Cardiac septum (tissue), 1 donor: Measurements from ENCODE around the gene C9orf50. TPM values are rescaled to one million over a fixed set of nuclear protein-coding genes. Genes with fewer than 3 reads are reported as not detected.
"Not testable (repeated sequence)": the region's sequence is repeated elsewhere in the genome, so short reads cannot be mapped to it uniquely, and the experiment has no call there.

Experiments used
- DNase-seq: peaks from one replicate; pipeline ENCODE4 v3.0.0-alpha.2; 2020; ENCODE audit warnings: low spot score
- intact Hi-C: fragments of 100-400 bp; cut with DNase I; formaldehyde crosslinking; loops from one replicate; pipeline ENCODE4 v1.14.0; 2022
- total RNA-seq: library from RNA; stranded (reverse); fragmentation: NEBNext Ultra II Directional; extraction: Animal tissue kit (Norgen Biotek cat#: 25700); gene quantifications from one replicate; pipeline ENCODE4 v1.2.1, GENCODE V29; 2021
- donor health status: DM: no; HTN: no; CAD: no.

The C9orf50 gene
- total RNA-seq, 1 donor from 2014 or later = 0.22 TPM

DNA sequence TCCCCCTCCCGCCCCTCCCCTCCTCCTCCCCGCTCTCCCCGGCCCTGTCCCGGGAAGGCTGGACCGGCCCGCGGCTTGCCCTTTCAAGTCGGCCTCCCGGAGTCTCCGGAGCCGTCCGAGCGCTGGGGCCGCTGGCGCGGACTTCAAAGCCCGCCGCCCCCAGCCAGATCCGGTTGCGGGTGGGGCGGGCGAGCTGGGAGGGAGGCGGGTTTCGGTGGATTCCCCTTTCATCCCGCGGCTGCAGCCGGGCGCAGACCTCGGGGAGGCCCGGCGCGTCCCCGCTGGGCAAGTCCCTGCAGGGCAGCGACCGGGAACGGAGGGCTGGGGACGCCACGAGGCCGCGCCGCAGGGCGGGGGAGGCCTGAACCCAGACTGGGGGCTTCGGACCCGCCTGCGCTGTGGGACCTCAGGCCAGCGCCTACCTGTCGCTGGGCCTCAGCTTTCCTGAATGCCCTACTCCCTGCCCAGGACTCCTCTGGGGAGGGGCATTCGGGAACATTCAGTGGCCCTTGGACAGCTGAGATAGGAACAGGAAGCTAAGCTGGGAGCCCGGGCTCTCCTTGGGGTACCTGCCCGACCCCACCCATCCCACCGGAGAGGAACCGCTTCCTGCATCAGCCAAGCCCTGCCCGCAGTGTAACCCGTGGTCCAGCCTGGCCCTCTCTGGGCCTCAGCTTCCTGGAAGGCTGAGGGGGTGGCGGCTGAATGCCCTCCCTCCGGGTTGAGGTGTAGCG, 23.4 kb downstream of the C9orf50 start:
- intact Hi-C loops = no loop called here
- DNase-seq = no peak

DNA sequence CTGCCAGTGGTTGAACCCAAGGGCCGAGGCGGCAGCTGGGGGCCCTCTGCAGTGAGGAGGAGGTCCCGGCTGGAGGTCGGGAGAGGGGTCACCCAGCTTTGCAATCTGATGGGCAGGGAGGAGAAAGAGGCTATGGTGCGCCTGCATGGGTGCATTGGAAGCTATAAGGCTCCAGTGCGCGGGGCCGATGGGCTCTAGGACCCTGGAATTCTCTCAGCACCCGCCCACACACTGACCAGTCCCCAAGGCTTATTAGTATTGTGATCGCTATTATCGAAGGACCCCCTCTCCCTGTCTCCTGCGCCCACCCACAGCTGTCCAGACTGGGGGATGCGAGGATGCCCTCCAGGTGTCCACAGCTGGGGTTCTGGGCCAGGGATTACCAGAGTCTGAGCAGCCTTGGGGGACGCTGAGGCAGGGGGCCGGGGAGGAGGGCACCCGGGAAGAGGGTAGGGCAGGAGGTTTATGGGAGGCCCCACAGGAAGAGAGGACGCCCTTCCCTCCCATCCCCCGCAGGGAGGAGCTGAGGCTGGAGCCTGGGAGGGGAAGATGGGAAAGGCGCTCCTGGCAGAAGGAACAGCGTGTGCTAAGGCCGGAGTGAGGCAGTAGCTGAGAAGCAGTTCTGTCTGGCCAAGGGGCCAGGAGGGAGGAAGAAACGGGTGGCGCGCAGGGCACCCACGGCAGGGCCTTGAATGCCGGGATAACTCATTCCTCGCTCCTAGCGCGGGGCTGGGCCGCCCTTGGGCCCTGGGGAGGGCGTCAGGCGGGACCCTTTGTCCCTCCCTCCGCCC, 24.2 kb downstream of the C9orf50 start:
- no peak for DNase-seq
- intact Hi-C loops = no loop called here

DNA sequence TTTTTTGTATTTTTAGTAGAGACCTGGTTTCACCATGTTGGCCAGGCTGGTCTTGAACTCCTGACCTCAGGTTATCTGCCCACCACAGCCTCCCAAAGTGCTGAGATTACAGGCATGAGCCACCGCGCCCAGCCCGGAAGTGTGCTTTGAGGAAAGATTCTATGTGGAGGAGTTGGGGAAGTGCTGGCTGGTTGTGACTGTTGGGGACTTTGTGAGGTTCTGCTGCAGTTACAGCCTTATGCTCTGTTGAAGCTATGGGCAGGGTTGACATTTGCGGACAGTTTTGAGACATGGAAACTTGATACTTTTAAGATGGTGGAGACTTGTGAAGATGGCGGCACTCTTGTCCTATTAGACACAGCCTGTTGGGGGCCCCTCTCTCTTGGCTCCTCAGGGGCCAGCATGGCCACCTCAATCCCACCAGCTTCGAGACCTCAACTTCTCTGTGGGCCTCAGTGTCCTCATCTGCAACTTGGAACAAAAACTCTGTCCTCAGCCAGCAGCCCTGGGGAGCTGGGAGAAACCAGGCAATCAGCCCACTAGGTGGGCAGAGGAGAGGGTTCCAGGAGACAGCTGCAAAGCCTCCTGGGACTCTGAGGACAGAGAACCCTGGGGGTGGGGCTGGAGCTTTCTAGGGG, 24.9 kb downstream of the C9orf50 start:
- DNase-seq = no peak
- intact Hi-C loops = no loop called here

DNA sequence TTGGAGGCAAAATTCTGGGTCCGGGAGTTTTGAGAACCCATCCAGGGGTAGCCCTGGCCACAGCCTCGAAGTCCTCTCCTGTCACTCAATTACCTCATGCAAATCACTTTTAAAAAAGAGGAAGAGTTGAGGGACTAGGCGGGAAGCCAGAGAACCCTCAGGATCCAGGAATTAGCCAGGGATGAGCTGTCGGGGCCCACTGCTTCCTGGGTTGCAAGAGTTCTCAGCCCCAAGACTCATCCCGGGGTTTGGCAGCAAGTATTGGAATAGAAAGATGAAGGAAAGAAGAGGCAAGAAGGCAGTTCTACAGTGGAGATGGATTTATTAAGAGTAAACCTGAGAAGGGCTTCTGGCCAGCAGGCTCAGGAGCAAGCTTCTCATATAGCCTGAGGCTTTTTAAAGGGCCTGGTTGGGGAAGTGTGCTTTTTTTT, 25.6 kb downstream of the C9orf50 start:
- intact Hi-C loops = no loop called here
- DNase-seq = no peak

DNA sequence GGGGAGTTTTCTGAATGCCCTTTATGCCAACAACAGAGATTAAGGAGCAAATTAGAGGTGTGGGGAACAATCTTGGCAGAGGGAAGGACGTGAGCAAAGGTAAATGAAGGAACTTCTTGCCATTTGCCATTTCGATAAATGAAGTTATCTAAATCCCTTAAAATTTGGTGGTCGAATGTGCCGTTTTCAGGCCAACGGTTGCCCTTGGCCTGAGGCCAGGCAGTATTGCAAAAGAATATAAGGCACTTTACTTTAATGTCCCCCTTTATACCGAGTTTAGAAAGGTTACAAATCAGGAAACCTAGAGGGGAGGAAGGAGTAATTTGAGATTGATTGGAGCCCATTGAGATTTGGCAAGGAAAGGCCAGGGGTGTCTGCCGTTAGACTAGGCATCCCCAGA, 26.3 kb downstream of the C9orf50 start:
- DNase-seq = no peak
- intact Hi-C loops = no loop called here

DNA sequence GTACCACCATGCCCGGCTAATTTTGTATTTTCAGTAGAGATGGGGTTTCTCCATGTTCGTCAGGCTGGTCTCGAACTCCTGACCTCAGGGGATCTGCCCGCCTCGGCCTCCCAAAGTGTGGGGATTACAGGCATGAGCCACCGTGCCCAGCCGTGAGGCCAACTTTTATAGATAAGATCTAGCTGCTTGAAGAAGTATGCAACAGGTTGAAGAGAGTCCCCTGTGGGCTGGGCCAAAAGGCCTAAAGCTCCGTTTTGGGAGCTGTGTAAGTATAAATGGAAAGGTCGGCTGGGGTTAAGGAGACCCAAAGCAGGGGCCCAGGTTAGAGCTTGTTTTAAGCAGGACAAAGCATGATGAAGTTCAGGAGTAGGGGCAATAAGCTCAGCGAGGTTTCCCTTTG, 28.1 kb downstream of the C9orf50 start:
- intact Hi-C loops = not testable (repeated sequence)

DNA sequence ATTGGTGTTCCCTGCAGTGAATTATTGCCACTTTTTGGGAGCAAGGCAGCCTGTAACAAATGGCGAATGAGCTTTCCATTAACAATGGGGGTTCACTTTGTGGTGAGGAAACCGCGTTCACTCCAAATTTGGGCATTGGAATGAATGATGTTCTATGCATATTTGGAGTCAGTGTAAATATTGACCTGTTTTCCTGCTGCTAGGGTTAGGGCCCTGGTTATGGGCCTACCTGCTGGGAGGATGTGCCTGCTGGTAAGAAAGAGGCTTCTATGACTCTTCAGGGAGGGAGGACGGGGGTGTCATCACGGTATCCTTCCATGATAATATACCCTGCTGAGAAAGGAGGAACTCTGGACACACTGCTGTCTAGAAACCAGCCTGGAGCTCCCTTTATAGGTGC, 29.0 kb downstream of the C9orf50 start:
- intact Hi-C loops = no loop called here
- DNase-seq = no peak

More for the DNA sequence above, 28.1 kb downstream of the C9orf50 start:
- not testable (repeated sequence) for DNase-seq

DNA sequence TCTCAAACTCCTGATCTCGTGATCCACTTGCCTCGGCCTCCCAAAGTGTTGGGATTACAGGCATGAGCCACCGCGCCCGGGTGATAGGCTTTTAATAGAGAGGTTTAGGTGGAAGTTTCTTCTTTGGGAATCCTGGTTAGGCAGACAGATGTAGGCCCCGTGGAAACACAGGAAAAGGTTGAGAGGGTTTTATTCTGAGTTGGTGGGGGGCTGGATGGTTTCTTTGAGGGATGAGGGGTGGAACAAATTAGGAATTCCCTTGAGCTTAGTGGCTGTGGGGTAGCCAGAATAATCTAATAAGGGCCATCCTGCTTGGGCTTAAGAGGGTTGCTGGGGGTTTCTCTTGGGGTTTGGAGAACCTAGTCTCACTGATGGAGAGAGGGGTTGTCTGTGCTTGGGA, 30.4 kb downstream of the C9orf50 start:
- intact Hi-C loops = no loop called here
- no peak for DNase-seq

DNA sequence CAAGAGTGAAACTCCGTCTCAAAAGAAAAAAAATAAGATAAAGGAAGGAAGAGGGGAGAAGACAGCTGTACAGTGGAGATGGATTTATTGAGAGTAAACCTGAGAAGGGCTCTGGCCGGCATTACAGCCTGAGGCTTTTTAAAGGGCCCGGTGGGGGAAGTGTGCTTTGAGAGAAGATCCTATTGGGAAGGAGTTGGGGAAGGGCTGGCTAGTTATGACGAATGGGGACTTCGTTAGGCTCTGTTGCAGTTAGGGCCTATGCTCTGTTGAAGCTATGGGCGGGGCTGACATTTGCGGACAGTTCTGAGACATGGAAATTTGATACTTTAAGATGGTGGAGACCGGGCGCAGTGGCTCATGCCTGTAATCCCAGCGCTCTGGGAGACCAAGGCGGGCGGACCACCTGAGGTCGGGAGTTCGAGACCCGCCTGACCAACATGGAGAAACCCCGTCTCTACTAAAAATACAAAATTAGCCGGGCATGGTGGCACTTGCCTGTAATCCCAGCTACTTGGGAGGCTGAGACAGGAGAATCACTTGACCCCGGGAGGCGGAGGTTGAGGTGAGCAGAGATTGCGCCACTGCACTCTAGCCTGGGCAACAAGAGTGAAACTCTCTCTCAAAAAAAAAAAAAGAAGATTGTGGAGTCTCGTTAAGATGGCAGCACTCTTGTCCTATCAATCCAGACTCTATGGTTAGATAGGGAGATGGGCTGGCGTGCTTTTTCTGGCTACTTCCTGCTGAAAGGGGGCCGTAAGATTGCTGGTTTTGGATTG, 33.2 kb downstream of the C9orf50 start:
- DNase-seq = no peak
- intact Hi-C loops = no loop called here

DNA sequence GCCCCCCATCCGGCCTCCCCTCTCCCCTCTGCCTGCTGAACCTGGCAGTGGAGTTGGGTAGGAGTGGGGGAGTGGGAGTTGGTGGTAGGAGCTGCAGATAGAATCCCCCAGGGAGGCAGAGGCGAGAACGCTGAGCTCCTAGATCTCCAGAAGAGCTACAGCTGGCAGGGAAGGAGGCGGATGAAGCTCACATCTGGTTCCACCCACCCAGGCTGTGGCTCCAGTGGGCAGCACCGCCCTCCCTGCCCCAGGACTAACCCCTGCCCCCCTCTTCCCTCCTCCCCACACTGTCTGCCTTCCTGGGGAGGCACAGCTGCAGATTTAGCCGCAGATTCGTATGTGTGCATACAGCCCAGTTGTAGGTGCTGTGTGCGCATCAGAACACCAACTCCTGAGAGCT, 34.2 kb downstream of the C9orf50 start:
- intact Hi-C loops = no loop called here
- no peak for DNase-seq

DNA sequence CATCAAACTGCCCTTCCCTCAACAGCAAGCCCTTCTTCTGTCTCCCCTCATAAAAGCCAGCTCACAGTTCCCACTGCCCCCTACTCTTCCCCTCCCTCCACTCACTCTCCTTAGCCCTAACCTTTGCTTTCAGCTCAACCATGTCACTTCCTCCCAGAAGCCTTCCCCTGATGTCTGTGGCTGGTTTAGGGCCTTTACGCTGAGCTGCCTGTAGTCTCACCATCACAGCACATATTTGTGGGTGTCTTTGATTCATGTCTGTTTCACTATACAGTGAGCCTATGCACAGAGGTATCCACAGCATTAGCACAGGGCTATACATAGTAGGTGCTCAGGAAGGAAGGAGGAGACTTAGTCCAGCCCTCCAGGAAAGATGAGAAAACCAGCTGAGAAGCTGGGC, 34.7 kb downstream of the C9orf50 start:
- DNase-seq = no peak
- intact Hi-C loops = no loop called here

DNA sequence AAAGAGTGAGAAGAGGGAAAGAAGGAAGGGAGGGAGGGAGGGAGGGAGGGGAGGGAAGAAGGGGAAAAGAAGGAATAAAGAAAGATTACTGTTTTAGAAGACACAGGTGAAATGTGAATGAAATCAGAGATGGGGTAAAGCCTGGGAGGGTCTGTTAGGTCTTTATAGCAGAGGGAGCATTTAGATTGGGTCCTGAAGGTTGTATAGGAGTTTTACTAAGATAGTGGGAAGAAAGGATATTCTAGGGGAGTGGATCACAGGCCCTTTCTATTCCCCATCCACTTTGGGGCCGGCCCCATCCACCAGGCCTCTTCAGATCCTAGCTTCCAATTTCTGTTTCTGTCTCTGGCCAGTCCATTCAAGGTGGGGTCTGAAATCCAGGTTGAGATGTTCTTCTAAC, 35.5 kb downstream of the C9orf50 start:
- no peak for DNase-seq
- intact Hi-C loops = no loop called here

DNA sequence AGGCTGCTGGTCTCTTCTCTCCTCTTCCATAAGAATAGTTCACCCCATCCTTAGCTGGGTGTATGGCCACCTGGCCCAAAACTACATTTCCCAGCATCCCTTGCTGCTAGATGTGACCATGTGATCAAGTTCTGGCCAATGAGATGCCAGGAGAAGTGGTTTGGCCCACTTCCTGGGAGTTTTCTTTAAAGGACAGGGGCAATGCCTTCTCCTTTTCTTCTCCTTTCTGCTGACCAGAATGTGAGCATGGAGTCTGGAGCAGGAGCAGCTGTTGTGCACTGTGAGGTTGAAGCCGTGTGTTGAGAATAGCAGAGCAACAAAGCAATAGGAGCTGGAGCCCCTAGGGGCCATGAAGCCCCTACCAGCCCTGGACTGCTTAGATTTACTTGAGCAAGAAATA, 36.8 kb downstream of the C9orf50 start:
- DNase-seq = peak; percentile 82
- intact Hi-C loops = no loop called here

DNA sequence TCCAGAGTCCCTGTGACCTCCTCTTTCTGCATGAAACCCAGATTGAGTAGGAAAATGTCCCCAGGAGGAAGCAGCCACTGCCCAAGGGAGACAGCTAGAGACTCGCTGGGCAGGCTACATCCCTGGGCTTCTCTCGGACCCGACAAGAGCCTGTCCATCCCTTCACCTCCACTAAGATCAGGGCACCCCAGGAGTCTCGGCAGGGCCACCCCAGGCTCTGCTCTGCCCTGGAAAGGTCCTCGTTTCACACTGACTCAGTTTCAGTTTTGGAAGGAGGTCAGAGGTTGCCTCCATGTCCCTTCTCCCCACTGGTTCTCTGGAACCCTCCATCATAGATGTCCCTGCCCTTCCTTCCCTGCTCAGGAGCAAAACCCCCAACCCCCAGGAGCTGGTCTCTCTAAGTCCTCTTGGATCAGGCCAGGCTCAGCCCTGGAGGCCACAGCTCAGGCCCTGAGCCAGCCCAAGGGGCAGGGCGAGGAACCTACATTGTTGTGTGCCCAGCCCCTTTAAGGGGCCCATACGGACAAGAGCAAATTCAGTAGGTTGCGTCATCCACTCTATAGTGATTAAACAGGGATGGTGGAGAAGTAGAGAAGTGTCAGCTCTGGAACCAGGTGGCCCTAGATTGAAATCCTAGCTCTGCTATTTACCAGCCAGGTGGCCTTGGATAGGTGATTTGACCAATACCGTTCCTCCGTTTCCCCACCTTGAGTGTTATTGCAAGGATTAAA, 37.4 kb downstream of the C9orf50 start:
- DNase-seq = no peak
- intact Hi-C loops = no loop called here

DNA sequence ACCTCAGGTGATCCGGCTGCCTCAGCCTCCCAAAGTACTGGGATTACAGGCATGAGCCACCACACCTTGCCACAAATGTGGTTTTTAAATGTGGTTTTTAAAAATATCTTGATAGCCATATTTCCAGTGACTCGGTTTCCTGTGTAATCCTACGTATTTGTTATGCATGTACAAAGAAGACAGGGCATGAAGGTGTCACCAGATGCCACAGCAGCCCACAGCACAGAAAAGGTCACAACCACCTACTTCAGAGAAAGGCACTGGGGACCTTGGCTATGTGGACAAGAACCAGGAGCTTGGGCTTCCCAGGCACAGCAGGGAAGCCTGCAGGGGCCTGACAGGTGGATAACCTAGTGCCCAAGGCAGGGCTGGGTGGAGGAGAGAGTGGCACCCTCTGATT, 38.0 kb downstream of the C9orf50 start:
- no peak for DNase-seq
- intact Hi-C loops = no loop called here

DNA sequence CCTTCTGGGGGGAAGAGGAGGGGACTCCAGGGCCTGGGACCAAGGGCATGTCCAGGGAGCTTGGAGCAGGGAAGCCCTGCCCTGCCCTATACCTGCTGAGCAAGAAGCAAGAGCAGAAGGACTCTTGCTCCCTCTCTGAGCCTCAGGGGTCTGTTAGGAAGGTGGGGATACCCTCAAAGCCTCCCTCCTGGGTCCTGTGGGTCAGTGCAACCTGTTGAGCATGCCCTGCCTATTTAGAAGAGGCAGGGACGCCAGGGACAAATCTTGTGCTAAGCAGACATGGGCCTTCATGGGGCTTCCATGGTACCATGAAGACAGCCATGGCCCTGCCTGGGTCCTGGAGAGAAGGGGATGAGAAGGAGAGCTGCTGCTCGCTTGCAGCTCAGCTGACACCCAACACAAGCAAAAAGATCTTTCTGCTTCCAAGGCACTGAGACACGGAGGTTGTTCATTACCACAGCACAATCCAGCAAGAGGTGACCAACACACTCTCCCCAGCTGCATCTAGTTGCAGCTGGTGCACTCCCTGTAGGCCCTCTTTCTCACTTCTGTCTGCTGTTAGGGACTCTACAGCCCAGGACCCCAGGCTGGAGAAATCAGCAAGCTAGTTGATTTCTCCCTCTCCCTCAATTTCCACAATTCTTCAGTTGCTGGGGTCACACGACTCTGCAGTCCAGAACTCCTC, 39.3 kb downstream of the C9orf50 start:
- intact Hi-C loops = no loop called here
- no peak for DNase-seq

DNA sequence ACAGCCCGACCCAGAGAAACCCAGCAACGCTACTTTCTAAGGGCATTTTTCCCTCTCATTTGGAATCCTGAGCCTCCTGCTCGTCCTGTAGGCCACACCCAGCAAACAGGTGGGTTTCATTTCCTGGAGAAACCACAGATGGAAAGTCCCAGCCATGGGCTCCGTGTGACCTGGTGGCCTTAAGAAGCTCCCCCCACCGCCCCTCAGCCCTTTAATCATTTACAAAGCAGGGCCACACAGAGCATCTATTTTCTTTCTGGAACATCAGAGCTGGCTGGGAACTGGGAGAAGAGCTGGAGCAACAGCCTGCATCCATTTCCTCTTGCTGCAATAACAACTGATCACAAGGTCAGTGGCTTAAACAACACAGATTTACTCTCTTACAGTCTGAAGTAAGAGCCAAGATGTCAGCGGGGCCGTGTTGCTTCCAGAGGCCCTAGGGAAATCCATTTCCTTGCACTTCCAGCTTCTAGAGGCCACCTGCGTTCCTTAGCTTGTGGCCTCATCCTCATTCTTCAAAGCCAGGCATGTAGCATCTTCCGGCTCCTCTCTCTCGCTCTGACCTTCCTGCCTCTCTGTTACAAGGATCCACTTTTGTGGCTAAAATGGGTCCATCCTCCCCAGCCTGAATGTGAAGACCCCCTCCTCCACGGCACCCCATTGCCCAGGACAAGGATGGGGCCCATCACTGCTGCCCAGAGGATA, 40.5 kb downstream of the C9orf50 start:
- intact Hi-C loops = no loop called here
- DNase-seq = no peak

DNA sequence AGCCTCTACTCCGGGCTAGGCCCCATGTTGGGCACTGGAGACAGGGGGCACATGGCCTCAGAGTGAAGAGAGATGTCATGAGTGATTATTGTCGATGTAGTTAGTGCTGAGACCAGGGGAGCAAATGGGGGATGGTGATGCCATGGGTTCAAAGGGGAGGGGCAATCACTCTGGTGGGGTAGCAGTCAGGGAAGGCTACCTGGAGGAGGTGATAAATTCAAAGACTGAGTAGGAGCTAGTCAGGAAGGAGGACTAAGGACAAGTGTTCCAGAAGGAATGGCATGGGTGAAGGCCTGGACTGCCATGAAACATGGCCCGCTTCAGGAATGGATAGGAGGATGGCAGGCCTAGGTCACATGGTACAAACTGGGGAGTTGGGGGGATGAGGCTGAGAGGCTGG, 41.6 kb downstream of the C9orf50 start:
- no peak for DNase-seq
- intact Hi-C loops = no loop called here
